Measurements from ENCODE around the gene MRPL37.
"Not testable (repeated sequence)": the region's sequence is repeated elsewhere in the genome, so short reads cannot be mapped to it uniquely, and the experiment has no call there.

The MRPL37 gene

DNA sequence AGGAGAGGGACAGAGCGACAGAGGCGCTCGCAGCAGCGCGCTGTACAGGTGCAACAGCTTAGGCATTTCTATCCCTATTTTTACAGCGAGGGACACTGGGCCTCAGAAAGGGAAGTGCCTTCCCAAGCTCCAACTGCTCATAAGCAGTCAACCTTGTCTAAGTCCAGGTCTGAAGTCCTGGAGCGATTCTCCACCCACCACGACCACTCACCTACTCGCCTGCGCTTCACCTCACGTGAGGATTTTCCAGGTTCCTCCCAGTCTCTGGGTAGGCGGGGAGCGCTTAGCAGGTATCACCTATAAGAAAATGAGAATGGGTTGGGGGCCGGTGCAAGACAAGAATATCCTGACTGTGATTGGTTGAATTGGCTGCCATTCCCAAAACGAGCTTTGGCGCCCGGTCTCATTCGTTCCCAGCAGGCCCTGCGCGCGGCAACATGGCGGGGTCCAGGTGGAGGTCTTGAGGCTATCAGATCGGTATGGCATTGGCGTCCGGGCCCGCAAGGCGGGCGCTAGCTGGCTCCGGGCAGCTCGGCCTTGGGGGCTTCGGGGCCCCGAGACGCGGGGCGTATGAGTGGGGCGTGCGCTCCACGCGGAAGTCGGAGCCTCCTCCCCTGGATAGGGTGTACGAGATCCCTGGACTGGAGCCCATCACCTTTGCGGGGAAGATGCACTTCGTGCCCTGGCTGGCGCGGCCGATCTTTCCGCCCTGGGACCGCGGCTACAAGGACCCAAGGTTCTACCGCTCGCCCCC, at the start of gene MRPL37, which contains the start of gene CYB5RL:
Gene MRPL37 (plus strand): TSS at position 403 of the 754 bp plus-strand sequence. CDS start 77 bp downstream, at position 480.
Gene CYB5RL (minus strand): TSS at position 266 of the 754 bp plus-strand sequence. CDS start 4,414 bp downstream, outside the sequence.
- DNase-seq (ENCODE audit: low read depth in 2 of 2), result peak; percentile 68 to 73

DNA sequence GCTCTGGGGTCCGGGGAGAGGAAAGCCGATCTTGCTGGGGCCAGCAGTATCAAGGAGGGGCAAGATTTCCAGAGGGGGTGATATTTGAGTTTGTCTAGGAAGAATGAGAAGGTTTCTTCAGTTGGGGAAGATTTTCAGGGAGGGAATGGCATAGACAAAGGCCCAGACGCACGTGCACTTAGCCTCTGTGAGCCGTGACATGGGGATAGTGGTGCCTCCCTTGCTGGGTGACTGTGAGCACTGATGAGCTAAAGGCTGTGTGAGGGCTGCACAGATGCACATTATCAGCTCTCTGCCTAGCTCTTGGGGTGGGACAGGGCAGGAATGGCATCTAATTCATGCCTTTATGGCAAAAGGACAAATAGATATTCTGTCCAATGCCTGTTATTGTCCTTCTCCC, 49.0 kb upstream of the MRPL37 start:
- no peak for DNase-seq (ENCODE audit: low read depth in 2 of 2)

DNA sequence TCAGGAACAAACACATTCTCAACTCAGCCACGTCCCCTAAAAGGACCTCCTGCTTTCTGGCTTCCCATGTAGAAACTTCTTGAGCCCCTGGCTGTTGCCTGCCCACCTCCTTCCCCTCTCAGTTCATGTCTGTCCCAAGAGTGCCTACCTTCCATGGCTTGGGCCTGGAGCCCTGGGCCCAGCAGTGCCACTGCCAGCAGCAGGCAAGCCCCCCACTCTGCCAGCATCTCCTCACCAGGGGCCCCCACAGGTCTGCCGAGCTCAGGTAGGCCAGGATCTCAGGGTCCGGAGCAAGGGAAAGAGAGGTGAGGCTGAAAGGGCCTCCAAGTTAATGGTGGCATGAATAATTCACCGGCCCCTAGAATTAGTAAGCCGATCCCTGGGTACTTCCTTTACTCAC, 47.3 kb upstream of the MRPL37 start, which contains the start of gene CDCP2:
Gene CDCP2 (minus strand): TSS at position 305 of the 400 bp plus-strand sequence. CDS start 78 bp downstream, at position 227.
- no peak for DNase-seq (ENCODE audit: low read depth in 2 of 2)

DNA sequence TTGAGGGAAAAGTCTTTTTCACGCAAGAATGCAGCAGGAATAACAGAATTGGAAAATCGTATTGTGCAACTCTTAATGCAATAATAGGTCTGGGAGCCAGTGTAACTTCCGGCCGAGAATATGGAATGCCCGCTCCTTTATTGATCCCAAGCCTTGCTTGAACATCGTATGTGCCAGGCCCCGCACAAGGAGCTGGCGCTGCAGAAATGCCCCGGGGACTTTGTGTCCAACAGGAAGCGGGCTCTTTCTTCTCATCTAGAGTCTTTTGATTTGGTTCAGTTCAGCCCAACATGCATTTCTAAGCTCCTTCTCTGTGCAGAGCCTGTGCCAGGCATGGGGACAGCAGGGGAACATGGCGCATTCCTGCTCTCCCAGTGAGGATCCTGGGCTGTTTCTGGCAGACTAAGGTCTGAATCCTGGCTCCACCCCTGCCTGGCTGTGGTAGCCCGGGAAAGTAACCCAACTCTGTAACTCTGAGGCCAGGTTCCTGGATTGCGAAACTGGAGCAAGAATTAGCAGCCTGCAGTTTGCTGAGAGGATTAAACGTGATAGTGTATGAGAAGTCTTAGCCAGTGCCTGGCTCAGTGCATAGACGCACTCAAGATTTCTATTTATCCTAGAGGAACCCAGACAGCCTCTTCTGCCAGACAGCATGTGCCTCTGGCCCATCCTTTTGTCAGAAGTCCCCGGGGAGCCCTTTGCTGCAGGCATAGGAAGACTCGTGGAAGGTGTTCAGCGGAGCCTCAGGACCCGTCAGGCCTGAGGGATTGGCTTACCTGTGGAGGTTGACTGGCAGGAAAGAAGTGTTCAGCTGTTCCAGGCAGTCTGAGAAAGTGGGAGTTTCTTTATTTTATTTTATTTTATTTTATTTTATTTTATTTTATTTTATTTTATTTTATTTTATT, 46.2 kb upstream of the MRPL37 start:
- DNase-seq (ENCODE audit: low read depth in 2 of 2), result no peak

DNA sequence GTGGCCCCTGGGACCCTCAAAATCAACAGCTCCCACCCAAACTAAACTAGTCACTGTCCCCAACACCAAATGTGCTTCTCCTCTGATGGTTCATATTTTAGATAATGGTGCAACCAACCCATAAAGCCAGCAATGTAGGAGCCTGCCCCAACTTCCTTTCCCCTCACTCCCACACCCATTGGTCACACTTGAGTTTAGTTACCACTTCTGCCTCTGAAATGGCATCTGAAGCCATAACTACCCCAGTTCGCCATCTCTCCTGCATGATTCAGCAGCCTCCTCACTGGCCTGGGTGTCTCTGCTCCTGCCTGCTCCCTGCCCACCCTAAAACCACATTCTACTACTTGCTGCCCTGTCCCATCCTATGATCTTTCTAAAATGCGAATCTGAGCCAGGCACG, 43.8 kb upstream of the MRPL37 start:
- no peak for DNase-seq (ENCODE audit: low read depth in 2 of 2)

DNA sequence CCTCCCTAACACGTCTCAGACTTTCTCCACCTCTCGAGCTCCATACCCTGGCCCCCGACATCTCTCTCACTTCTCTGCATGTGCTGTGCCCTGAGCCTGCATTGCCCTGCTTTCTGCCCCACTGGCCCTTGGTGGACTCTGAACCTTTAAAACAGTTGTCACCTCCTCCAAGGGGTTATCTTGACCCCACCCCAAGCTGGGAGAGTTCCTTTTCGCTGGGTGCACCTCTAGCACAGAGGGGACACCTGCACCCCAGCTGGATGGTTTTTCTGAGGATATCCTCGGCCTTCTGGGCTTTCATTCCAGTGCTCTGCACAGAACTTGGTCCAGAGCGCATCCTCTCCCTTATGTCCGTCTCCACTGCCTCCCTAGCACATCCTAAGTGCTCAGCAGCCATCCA, 43.0 kb upstream of the MRPL37 start:
- no peak for DNase-seq (ENCODE audit: low read depth in 2 of 2)

DNA sequence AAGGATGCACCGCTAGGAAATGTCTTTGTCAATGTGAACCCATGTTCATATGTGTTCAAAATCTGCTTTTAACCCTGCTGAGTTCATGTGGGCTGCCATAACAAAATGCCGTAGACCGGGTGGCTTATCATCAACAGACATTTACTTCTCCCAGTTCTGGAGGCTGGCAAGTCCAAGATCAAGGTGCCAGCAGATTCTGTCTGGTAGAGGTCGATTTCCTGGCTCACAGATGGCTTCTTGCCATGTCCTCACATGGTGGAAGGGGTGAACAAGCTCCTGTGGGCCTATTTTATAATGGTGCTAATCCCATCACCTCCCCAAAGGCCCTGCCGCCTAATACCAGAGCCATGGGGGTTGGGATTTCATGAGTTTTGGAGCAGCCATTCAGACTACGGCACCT, 42.6 kb upstream of the MRPL37 start:
- DNase-seq (ENCODE audit: low read depth in 2 of 2), result no peak

DNA sequence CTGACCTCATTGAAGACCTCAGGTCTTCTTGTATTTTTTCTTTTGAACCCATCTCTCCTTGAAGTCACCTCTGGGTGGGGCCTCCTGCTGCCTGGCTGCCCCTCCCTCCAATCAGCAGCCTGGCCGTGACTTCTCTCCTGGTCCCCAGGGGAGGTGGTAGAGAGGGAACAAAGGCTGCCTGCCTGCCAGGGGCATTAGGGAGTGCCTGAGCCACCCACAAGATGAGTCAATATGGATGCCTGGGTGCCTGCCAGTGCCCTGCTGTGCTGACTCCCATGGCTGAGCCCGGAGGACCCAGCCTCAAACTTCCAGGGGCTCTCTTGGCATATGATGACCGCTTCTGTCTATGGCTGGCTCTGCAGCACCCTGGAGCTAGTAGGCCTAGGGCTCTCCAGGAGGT, 41.9 kb upstream of the MRPL37 start:
- DNase-seq (ENCODE audit: low read depth in 2 of 2), result no peak

DNA sequence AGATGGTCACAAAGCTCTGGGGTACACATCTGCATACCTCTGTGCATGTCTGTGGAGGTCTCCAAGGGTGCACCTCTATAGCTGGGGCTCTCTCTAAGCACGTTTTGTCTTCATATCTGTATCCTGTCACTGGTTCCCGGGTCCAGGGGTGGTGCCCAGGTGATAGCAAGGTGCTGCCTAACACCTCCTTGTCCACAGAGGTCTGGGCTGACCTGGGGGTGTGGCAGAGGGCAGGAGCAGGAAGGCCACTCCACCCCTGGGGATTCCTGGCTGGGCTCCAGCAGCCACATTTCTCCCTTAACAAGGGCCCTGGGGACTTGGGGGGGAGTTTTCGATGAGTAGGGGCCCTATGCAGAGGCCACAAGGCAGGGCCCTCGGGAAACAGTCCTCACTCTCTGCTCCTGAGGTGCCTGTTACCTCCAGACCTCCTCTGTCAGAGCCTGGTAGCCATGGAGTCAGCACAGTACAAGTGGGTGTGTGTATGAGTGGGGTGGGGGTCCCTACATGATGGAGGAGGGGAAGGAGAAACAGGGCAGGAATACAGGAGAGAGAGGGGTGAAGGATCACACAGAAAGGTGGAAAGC, 40.1 kb upstream of the MRPL37 start:
- DNase-seq (ENCODE audit: low read depth in 2 of 2), result no peak

DNA sequence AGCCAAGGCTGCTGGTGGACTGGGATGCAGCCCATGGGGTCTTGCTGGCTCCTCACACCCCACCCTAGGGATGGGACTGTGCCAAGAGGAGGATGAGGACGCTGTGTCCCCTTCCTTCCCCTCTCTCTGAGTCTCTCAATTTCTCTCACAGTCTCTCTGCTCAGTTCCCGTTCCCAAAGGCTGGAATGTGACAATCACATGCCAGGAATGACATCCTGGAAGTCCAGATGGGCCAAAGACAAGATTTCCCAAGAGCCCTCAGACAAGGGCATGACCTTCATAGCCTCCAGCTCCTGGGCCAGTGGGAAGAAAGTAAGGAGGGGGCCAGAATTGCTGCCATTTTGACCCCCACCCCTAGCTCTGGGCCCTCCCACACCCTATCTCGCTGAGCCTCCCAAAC, 39.6 kb upstream of the MRPL37 start:
- no peak for DNase-seq (ENCODE audit: low read depth in 2 of 2)

DNA sequence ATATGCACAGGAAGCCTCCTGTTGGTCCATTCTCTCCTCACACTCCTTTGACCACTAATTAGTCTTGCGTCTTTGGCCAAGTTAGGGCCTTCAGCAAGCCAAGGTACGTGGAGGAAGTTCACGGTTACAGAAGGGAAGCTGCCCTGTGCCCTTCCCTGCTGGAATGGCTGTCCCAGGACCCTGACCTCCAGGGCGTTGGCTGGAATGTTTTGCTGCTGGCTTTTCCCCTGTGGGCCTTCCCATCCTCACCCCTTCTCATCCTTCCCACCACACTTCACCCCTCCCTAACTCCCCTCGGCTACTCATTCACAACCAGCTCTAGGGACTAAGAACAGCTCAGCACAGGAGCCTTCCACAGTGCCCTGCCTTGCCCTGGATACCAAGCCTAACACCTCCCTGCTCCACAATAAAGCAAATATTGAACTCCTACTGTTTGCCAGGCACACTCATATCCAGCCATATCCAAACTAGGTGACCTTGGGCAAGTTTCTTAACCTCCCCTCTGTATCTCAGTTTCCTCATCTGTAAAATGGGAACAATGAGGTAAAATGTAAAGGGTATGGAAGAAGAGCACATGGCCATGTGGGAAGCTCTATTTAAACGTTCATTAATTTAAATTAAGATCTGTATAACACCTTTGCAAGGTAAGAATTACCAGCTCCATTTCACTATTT, 38.3 kb upstream of the MRPL37 start:
- DNase-seq (ENCODE audit: low read depth in 2 of 2), result no peak

DNA sequence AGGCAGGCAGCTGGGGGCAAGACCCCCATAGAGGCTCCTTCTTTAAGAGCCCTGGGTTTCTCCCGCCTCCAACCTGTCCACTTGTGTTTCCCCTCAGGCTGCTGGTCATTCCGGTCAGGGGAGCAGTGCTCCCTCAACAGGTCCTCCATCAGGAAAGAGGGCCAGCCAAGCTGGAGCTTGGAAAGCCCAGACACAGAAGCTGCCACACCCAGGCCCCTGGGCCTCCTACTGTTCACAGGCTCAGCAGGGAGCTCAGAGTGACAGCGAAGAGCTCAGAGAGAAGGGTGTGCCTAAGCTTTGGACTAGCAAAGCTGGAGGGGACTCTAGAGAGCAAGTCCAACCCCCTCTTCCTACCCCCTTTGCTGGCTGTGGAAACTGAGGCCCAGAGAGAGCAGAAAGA, 36.9 kb upstream of the MRPL37 start:
- DNase-seq (ENCODE audit: low read depth in 2 of 2), result no peak

DNA sequence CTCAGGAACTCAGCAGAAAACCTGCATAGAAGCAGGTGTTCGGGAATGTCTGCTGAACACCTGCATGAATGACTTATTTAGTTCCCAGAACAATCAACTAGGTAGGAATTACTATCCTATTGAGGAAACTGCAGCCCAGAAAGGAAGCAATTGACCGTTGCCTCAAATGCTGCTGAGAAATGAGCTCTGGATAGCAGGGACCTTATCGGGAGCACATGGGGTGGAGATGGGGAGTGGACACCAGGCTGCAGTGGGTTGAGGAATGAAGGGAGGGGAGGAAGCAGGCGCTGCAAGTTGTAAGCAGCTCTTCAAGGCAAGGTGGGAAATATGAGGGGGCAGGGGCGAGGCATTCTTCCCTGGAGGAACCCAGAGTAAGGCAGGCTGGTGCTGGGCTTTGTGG, 36.4 kb upstream of the MRPL37 start:
- no peak for DNase-seq (ENCODE audit: low read depth in 2 of 2)

DNA sequence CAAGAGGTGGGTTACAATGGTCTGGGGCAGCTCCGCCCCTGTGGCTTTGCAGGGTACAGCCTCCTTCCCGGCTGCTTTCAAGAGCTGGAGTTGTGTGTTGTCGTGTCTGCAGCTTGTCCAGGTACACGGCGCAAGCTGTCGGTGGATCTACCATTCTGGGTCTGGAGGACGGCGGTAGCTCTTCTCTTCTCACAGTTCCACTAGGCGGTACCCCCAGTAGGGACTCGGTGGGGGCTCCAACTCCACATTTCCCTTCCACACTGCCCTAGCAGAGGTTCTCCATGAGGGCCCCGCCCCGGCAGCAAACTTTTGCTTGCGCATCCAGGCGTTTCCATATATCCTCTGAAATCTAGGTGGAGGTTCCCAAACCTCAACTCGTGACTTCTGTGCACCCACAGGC, 34.8 kb upstream of the MRPL37 start:
- DNase-seq (ENCODE audit: low read depth in 2 of 2), result no peak

DNA sequence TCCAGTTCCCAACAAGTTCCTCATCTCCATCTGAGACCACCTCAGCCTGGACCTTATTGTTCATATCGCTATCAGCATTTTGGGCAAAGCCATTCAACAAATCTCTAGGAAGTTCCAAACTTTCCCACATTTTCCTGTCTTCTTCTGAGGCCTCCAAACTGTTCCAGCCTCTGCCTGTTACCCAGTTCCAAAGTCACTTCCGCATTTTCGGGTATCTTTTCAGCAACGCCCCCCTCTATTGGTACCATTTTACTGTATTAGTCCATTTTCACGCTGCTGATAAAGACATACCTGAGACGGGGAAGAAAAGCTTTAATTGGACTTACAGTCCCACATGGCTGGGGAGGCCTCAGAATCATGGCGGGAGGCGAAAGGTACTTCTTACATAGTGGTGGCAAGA, 33.6 kb upstream of the MRPL37 start:
- not testable (repeated sequence) for DNase-seq (ENCODE audit: low read depth in 2 of 2)

DNA sequence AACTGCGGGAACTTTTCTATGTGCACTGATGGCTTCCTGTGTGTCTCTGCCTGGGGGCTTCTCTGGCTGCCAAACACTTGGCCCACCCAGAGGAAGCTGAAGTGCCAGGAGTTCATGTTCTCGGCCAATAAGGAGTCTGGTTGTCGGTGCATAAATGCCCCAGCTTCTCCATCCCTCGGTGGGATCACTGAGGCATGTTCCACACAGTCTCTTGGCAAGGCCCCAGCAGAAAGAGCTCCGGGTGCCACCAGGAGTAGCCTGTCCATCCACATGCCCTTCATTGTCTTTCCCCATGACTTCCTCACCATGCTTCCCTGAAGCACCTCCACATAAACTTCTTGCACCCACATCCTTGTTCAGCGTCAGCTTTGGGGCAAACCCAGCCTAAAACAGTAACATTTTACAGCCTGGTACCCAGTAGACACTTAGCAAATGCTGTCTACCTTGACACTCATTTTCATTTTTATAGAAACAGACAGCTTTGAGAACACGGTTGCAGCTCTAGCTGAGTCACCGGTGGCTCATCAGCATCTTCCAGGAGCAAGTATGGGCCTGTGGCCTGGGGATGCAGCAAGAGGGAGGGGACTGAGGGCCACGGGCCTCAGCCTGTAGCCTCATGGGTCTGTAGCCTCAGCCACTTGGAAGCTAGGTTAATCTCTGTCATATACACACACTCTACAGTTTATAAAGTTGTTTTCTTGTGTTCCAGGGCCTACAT, 32.4 kb upstream of the MRPL37 start:
- no peak for DNase-seq (ENCODE audit: low read depth in 2 of 2)

DNA sequence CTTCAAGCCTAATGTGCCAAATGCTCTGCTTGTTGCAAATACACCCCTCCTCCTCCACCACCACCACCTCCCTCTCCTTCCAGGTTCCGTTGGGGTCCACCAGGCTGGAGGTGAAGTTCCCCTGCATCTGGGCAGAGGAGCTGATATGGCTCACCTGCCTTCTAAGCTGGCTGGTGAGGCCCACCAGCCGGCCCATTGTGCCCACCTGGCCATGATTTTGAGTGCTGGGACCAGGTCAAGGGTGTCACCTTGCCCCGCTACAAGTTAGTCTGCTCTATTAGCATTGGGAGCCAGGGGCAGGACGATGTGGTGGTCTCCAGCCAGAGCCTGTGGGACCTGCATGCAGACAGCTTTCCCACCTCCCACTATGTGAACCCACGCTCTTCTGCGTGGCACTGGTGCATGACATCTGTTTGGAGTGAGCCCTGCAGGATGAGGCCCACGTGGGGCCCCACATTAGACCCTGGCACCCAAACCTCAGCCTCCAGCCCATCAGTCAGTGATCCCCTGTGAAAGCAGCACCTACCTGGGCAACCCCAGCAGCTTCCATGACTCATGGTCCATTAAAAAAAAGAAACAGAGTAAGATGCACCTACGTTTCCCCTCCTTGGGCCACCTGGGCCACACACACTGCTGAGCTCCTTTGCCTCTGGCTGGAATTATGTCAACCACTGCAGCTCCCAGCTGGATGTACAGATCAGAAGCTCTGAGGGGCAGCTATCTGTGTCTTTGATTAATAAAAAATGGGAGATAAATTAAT, 31.6 kb upstream of the MRPL37 start:
- DNase-seq (ENCODE audit: low read depth in 2 of 2), result no peak

DNA sequence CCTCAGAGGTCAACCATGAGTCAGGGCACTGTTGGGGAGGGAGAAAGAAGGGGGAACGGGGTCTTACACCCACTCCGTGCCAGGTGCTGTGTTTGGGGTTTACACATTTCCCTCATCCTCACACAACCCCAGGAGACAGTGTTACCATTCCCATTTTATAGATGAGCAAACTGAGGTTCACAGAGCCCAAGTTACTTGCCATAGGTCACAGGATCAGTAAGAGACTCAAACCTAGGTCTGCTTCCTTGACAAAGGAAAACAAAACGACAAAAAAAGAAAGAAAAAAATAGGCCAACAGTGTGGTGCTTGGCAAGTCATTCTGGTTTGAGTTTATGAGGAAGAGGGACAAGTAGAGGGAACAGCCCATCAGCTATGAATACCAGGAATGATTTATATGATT, 30.9 kb upstream of the MRPL37 start:
- DNase-seq (ENCODE audit: low read depth in 2 of 2), result no peak

DNA sequence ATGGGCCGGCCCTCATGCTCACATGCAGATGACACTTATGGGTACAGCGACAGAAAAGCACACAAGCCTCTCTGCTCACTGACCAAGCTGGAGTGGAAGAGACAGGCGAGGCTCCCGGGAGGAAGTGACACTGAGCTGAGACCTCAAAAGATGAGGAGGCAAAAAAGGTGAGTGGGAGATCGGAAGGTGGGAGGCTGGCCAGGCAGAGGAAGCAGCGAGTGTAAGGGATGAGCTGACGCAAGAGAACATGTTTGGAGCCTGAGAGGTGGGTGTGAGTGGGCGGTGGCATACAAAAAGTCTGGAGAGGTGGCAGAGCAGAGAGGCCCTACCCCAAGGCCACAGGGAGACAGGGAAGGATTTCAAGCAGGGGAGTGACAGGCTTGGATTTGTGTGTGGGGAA, 29.0 kb upstream of the MRPL37 start:
- no peak for DNase-seq (ENCODE audit: low read depth in 2 of 2)

DNA sequence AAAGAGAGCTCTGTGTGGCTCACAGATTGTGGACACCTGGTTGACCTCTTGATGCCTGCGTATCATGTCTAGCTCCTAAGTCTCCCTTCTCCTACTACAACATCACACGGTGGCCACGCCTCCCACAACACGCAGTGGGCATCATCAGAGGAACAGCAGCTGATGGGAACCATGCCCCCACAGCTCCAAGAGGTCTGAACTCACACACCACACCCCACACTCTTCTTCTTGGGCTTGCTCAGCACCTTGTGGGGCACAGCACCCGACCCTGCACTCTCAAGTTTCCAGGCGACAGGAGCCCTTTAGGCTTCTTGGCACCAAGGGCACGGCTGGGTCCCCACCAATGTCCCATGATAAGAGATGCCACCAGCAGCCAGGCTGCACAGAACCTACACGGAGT, 28.4 kb upstream of the MRPL37 start:
- DNase-seq (ENCODE audit: low read depth in 2 of 2), result no peak
